GOT3 (cell line): Measurements from ENCODE around the gene MAGOH.
"Not testable (repeated sequence)": the region's sequence is repeated elsewhere in the genome, so short reads cannot be mapped to it uniquely, and the experiment has no call there.

Experiments used
- DNase-seq: peaks from one replicate; lab custom pipeline; 2025; ENCODE audit warnings: mixed read lengths; lab: John Stamatoyannopoulos, UW

Gene MAGOH

DNA sequence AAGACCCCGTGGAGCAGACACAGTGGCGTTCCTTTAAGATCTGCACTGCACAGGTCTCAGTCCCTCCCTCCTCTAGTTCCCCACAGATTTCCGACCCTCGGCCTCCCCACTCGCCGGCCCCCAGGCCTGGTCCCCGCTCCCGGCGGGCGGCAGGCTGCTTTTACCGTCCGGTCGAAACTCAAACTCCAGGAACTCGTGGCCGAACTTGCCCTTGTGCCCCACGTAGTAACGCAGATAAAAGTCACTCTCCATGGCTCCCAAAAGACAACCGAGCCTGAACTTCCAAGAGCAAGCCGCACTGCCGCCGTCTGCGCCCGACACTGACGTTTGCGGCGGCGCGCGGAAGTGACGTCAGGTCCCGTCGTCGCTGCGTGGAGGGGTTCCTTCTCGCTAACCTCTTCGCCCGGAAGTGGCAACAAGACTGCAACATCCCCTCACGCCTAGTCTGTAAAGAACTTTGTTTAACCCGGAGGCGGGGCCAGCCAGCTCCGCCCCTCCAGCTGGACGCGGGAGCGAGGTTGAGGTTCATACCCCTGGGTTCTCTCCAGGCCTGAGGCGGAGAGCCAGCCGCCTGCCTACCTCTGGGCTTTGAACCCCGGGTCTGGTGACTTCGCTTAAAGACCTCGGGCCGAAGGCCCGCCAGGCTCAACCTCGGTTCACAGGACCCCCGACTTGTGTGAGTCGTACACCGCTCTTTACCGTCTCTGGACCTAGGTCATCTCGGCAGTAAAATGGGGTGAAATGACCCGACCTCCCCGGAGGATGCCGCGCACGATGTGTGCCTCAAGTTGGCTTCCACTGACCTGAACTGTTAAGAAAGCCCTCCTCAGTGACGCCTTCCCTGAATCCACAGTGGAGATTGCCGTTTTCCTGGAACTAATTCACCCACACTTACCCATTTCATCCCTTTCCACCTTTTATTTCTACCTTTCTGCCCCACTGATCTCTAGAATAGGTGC is at the start of gene MAGOH:
MAGOH (minus strand) TSS at position 322 of the 959 bp plus-strand sequence; CDS start at position 252, 70 bp downstream.
- DNase-seq, result peak; percentile 69

DNA sequence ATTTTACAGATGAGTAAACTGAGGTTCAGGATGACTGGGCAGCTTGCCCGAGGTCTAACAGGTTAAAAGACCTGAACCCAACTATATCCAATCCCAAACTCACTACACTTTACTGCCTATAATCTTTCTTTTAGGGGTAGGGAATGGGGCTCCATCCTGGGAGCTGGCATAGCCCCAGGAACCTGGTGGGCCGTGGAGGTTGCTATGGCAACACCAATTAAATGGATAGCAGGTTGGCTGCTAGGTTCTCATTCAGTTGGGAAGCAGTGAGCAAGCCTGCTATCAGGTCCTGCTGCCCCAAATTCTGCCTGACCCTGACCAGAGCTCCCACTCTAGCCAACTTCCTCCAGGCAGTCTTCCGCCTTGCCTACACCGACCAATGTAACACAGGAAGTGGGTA is 48.6 kb upstream of the MAGOH start:
- no peak for DNase-seq

DNA sequence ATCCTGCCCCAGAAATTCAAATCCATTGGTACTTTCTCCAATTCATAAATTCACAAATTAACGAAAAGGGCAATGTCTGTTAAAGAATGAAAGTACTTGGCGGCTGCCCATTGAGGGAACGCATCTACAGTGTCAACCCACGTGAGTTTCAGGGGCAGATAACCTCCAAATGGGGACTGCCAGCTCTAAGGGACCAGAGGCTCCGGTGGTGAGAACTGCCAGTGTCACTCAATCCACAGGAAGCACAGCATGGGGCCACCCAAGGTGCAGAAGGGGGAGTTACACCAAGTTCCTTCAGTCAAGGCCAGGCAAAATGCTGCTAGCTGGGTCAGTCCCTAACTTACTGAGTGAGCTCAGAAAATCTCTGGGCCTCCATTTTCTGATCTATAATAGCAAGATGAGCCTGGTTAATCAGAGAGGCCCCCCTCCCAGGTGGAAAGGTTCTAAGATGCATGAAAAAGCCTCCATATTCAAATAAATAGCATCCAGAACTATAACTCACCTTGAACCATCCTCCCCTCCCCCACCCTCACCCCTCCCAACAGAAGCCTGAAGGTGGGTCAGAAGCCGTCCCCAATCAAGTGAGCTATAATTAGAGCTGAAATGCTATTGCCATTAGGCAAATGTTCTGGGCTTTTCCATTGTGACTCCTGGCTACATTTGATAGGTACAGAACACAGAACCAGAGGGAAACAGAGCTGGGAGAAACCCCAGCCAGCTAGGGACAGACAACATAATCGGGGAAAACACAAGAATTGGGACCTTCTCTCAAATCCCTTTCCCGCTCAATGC is 47.8 kb upstream of the MAGOH start:
- DNase-seq, result no peak

DNA sequence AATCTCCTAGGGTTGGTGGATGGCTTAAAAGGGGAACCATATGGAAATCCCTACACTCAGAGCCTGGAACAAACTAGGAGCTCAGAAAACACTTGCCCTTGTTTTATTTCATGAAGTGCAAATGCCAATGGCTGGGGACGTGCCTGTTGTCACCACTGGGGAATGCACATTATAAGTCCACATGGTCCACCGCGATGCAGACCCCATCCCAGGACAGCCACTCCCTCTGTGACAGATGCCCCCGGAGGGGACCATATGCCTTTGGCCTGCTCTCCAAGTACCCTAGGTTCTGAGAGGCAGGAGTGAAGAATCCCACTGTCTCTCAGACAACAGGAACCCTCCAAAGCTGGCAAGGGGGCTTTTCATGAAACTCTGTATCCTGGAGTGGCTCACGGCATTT is 47.2 kb upstream of the MAGOH start:
- DNase-seq, result no peak

DNA sequence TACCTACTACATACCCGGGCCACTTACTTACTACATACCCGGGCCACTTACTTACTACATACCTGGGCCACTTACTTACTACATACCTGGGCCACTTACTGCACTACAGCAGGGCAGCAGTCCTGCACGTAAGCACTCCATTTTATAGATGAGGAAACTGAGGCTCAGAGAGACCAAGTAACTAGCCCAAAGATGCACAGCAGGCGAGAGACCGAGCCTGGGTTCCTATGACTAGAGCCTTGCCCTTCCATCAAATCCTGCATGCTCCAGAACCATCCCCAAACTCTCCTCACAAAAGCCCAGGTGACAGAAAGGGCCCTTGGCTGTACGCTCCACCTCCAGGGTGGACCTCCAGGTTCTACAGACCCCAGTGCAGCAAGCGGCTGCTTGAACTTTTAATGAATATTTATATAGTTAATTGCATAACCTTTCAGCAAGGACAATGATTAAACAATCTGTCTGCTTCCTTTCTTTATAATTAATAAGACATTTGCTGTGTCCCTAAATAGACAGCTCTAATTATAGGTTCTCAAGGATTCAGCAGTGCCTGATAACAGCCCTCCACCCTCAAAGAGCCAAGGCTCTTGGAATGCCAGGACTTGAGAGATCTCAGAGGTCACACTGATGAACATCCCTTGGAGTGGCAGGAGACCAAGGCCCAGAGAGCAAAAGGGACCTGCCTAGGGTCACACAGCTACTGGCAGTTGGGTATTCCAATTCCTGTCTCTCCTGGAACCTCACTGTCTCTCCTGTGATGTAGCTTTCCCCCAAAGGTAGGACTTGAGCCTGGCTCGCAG is 46.1 kb upstream of the MAGOH start:
- DNase-seq, result no peak

DNA sequence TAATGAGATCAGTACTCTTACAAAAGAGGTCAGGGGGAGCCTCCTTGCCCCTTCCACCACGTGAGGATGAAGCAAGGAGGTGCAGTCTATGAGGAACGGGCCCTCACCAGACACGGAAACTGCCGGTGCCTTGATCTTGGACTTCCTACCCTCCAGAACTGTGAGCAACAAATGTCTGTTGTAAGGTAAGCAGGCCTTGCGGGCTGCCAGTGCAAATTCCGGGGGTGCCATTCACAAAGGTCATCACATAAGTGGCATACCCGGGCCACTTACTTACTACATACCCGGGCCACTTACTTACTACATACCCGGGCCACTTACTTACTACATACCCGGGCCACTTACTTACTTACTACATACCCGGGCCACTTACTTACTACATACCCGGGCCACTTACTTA is 44.8 kb upstream of the MAGOH start:
- not testable (repeated sequence) for DNase-seq

DNA sequence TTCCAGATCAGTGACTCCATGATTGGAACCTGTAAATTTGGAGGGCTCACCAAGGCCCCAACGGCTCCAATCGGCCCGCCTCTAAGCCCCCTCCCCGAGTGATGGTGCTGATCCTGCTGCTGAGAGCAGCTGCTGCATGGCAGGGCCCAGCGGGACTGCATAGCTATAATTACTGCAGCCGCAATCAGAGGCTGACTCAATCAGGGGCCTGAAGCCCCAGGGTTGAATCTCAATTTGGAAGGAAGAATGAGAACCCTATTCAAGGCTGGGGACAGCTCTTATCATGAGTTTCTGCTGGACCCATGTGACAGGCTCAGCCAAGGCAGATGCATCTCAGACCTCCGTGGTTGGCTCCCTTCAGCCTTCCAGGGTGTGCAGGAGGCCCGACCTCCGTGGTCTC is 42.8 kb upstream of the MAGOH start:
- no peak for DNase-seq

DNA sequence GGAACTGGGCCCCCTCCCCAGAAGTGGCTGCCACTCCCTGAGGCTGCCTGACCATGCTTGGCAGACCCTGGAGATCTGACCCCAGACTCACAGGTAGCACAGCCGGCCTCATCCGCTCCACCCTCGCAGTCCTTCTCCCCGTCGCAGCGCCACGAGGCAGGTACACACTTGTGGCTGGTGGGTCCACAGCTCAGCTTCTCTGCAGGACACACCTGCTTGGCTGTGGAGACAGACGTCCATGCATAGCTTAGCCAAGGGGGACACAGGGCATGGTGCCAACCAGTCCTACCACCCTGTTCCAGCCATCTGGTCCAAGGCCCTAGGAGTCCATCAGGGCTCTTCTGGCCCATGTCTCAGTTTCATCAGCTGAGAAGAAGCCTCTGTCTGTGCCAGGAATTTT is 42.2 kb upstream of the MAGOH start:
- no peak for DNase-seq

DNA sequence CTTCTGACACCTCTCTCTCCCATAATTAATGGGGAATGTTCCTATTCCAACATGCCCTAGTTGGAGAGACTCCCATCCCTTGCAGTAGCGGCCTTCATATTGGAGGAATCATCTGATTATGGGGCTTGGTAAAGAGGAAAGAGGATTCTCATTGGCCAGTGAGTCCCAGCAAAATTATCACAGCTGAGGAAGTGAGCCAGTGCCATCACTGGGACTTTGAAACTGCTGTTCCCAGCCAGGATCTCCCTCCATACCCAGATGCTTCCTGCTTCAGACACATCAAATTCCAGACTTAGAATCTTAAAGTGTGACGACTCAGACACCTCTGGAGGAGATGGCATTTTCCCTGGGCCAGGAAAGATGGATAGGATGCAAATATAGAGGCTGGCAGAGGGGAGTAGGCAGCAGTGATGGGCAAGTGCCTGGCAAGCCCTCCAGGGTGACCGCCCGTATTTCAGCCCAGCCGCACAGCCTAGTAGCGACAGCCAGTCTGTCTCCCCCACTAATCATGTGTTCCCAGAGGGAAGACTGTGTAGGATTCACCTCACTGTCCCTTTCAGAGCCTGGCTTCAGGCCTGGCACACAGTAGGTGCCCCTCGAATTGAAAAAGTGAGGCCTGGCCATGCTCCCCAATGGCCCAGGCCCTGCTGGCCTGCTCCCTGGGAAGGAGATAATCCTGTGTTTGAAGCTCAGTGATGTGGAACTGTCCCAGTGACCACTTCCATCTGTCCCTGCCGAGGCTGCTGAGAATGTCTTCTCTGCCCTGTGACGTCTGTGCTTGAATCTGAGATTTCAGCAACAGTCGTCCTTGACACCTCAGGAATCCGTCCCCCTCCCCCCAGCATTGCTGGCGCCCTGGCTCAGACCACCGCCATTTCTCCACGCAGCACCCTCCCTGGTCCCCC is 41.2 kb upstream of the MAGOH start:
- DNase-seq, result no peak

DNA sequence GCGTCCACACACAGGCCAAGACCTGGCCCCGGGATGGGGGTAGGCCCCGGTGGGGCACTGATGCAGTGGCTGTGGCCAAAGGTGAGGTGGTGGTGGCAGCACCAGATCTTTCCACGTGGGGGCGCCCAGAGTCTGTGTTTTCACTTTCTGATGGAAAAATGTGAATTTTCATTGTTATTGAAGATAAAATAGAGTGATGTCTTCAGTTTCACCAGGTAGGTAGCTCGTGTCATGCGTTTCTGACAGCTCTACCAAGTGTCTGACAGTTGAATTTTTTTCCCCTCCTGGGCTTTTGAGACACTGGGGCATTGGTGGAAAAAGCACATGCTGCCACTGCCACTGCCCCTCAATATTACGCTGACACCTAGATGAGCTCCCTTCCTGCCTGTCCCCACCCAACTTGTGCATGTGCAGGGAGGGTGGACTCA is 40.0 kb upstream of the MAGOH start:
- no peak for DNase-seq

DNA sequence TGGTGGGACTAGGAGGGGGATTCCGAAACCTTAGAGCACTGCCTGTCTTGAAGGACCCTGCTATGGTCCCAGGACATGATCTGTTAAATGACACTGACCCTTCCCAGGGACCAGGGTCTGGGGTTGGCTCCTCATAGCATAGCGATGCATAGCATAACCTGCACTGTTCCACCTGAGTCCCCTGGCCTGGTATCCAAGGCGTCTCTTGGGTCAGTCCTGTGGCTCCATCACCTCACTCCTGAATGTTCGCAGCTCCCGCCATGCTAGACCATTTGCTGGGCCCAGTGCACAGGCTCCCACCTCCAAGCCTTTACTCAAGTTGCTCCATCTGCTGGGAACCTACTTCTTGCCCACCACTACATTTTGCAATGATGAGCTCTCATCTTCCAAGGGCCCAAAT is 39.0 kb upstream of the MAGOH start:
- no peak for DNase-seq

DNA sequence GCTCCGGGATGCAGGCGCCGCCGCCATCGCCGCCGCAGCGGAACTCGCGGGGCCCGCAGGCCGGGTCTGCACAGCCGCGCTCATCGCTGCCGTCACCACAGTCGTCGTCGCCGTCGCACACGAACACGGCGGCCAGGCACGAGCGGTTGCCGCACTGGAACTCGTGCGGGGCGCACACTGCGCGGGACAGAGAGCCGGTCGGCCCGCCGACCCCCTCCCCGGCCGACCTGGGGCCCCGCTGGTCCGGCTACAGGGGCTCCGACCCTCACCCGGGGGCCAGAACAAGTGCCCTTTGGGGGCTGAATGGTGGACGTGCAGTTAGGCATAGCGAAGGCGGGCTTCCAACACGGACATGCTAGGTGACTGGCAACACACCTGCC is 38.6 kb upstream of the MAGOH start:
- no peak for DNase-seq

DNA sequence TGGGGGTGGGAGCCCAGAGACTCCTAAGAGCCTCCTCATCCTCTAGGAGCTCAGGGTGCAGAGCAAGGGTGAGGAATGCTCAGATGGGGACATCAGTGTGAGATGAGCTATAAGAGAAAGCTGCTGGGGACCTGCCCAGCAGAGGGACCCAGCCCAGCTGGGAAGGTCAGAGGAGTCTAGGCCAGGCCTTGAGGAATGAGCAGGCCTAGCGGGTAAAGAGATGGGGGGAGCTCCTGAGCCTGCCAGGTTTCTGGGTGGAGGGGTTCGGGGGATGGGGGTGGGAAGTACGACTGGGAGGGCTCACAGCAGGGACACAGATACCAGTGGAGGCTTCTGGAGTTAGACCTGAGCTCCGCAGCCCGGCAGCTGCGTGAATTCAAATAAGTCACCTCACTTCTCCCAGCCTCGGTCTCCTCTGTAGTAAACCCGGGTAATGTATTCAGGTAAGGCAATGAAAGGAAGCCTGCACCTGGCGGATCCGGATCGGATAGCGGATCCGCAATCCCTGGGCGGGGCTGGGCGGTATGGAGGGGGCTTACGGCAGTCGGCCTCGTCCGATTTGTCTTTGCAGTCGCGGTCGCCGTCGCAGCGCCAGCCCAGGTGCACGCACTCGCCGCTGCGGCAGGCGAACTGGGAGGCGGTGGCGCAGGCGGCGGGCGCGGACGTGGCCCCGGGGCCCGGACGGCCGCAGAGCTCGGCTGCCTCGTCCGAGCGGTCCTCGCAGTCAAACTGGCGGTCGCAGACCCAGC is 38.0 kb upstream of the MAGOH start:
- DNase-seq, result no peak

DNA sequence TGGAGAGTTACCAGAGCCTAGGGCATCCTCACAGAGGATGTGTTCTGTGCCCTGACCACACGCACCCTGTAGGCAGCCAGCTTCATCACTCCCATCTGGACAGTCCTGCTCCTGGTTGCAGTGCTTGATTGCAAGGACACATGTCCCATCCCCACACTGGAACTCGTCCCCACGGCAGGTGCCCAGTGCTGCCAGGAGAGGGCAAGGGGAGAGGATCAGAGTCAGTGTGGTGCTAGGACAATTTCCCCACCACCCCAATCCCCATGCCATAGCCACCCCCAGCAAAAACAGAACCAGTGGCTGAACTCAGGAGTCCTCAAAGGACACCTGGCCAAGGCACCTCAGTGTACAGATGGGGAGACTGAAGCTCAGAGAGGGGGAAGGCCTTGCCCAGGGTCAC is 37.2 kb upstream of the MAGOH start:
- no peak for DNase-seq

DNA sequence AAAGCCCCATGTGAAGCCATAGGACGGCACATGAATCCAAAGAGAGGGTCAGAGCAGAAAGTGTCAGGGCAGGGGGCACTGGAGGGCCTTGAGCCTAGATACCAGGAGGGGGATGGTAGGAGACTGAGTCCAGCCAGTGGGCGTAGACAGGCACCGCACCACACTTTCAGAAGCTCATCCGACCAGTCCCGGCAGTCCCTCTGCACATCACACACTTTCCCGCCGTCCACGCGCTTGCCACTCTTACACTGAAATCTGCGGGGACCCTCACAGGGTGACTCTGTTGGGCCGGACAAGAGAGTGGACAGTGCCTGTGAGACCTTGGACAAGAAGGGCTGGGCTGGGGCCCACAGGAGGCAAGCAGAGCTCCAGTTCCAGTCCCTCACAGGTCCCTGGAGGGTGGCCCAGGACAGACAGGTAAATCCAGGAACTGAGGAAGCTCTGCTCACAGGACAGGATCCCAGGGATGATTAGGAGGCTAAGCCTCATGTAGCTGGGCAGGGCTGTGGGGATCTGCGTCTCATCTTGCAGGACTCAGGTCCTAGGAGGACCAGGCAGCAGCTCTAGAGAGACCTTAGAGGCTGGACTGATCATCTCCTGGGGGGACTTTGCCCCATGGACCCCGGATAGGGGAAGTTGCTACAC is 36.3 kb upstream of the MAGOH start:
- DNase-seq, result no peak

DNA sequence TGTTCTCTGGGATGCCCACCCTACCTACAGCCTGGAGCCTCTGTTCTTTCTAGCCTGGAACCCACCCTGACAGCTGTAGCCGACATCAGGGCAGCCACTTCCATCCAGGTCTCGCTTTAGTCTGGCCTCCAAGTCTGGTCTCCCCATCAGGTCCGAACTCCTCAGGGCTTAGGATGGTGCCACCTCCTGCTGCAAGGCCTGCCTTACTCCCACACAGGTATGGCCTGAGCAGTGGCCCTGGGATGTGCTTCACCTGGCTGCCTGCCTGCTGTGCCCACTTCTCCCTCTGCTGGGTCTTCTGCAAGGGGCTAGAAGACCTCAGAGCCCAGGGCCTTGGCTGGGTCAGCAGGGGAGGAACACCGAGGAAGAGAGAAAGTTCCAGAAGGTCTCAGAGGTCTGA is 35.7 kb upstream of the MAGOH start:
- no peak for DNase-seq

DNA sequence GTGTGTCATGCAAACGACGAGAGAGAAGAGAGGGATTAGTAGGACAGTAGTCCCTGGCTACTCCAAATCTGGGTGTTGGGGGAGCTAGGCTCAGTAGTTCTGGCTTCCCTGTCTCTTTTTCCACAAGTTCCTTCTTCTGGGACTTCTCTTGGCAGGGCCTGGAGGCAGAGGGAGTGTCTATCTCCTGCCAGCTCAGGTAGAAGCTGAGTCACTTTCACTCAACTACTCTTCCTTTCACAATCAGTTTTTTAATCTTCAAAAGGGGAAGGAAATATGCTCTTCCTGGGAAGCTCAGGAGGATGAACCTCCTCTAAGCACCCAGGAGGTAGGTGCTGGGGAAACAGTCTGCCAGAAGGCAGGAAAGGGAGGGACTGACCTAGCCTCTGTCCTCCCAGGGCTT is 35.2 kb upstream of the MAGOH start:
- no peak for DNase-seq

DNA sequence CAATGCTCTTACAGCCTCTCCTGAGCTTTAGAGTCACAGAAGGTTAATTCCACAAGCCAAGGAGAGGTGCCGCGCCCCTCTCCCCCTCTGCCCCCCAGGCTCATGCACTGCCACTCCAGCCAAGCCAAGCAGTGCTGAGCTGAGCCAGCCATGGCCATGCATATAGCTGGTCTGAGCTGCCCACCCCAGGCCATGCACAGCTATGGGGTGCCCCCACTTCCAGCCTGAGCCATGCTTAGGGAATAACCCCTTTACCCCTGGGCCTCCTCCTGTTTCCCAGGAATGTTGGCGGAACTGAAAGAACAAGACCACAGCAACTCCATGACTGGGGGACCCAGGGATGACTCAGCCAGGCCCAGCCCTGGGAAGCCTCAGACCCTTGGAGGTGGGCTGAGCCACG is 34.0 kb upstream of the MAGOH start:
- no peak for DNase-seq

DNA sequence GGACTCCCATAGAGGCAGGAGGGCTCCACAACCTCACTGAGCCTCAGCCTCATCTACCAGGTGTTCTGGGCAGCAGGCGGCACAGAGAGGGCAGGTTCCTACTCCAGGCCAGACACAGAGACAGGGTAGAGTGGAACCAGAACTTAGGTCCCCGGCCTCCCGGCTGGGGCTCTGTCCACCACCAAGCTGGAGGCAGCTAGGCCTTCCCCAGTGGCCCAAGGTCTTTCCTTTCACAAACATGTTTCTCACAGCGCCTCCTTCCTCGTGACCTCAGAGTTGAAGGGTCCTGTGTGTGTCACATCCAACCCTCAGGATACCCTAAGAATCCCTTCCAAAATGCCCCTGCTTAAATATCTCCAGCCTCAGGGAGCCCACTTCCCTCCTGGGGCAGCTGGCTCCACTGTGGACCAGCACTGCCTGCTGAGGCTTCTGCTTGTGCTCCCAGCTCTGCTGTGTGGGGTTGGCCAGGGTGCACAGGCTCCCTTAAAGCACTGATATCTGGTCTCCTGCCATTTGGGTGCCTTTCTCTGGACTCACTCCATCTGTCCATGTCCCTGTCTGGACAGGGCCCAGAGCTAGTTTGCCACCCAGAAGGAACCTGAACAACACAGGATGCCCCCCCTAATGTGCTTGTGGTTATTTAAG is 33.2 kb upstream of the MAGOH start:
- no peak for DNase-seq
